K562 (cell line): ENCODE results near the gene PRPF8. TPM values are rescaled to one million over a fixed set of nuclear protein-coding genes. Genes with fewer than 3 reads are reported as not detected.

Experiments used
- ARNT ChIP-seq, 2 experiments: fragments of 450-650 bp; IDR thresholded peaks; 2 replicates each; pipeline ENCODE4 v1.6.1; 2016; ENCODE audit warnings: mild to moderate bottlenecking in 1 of 2
- CBFA2T2 ChIP-seq: fragments of 450-650 bp; conservative IDR thresholded peaks from 2 replicates; pipeline ENCODE4 v1.6.1; 2017; ENCODE audit warnings: mild to moderate bottlenecking
- CBFB ChIP-seq: sonication (generic); formaldehyde crosslinking; IDR thresholded peaks from 2 replicates; pipeline ENCODE4 v1.4.0; 2020; ENCODE audit warnings: mild to moderate bottlenecking, missing genetic modification reagents
- GTF2F1 ChIP-seq: IDR thresholded peaks from 2 replicates; pipeline ENCODE4 v1.6.1; 2011; ENCODE audit warnings: low read depth, low read length, improper control_type of control experiment
- HBP1 ChIP-seq: fragments of 450-650 bp; formaldehyde crosslinking; IDR thresholded peaks from 2 replicates; pipeline ENCODE4 v1.4.0; 2022; ENCODE audit warnings: missing genetic modification characterization
- MAZ ChIP-seq, 2 experiments: fragments of 450-650 bp in 1 of 2; sonication (generic) in 1 of 2; formaldehyde crosslinking; IDR thresholded peaks in 1 of 2; conservative IDR thresholded peaks in 1 of 2; 2 replicates each; pipeline versions ENCODE4 v1.4.0 to v1.5.0; 2020; ENCODE audit warnings: mild to moderate bottlenecking in 1 of 2, missing genetic modification reagents in 1 of 2
- RBM14 ChIP-seq: fragments of 200-400 bp; formaldehyde crosslinking; IDR thresholded peaks from 2 replicates; pipeline ENCODE4 v1.6.1; 2018; ENCODE audit warnings: low read depth, mild to moderate bottlenecking, low read length, moderate library complexity, borderline replicate concordance; ENCODE audit not compliant: insufficient read depth
- RCOR1 ChIP-seq, 2 experiments: IDR thresholded peaks; 2 replicates each; pipeline ENCODE4 v1.6.1; 2012; ENCODE audit warnings: low read depth in 2 of 2, low read length in 2 of 2, borderline replicate concordance in 1 of 2, improper control_type of control experiment in 1 of 2
- RNF219 ChIP-seq: fragments of 250-450 bp; sonication (Bioruptor Pico); IDR thresholded peaks from 2 replicates; pipeline ENCODE4 v1.5.0; 2022; ENCODE audit warnings: mild to moderate bottlenecking
- RUNX1 ChIP-seq: sonication (generic); IDR thresholded peaks from 2 replicates; pipeline ENCODE4 v1.6.1; 2016; ENCODE audit warnings: antibody characterized with exemption, low read depth
- SIX5 ChIP-seq, 2 experiments: IDR thresholded peaks; 2 replicates each; pipeline ENCODE4 v1.6.1; 2011; ENCODE audit warnings: low read length in 2 of 2, borderline replicate concordance in 1 of 2, low read depth in 1 of 2, mild to moderate bottlenecking in 1 of 2, moderate library complexity in 1 of 2; ENCODE audit not compliant: insufficient read depth in 1 of 2
- TARDBP ChIP-seq: fragments of 450-650 bp; IDR thresholded peaks from 2 replicates; pipeline ENCODE4 v1.6.1; 2016
- TCF3 ChIP-seq: sonication (generic); formaldehyde crosslinking; IDR thresholded peaks from 2 replicates; pipeline ENCODE4 v1.4.0; 2020; ENCODE audit warnings: mild to moderate bottlenecking, missing genetic modification reagents
- TFE3 ChIP-seq: fragments of 450-650 bp; formaldehyde crosslinking; IDR thresholded peaks from 2 replicates; pipeline ENCODE4 v1.4.0; 2020; ENCODE audit warnings: mild to moderate bottlenecking, mixed read lengths
- TOE1 ChIP-seq, 2 experiments: fragments of 450-650 bp in 1 of 2; sonication (generic) in 1 of 2; formaldehyde crosslinking in 1 of 2; IDR thresholded peaks; 2 replicates each; pipeline versions ENCODE4 v1.7.1 to v1.8.0; 2016 to 2022; ENCODE audit warnings: borderline replicate concordance in 2 of 2, mild to moderate bottlenecking in 2 of 2, antibody characterized with exemption in 1 of 2, inconsistent platforms in 1 of 2, low read depth in 1 of 2, missing genetic modification reagents in 1 of 2, moderate library complexity in 1 of 2
- TSC22D4 ChIP-seq: fragments of 450-650 bp; IDR thresholded peaks from 2 replicates; pipeline ENCODE4 v1.6.1; 2016; ENCODE audit warnings: missing genetic modification characterization, missing biosample characterization, control low read depth
- XRCC3 ChIP-seq: fragments of 450-650 bp; IDR thresholded peaks from 2 replicates; pipeline ENCODE4 v1.6.1; 2017; ENCODE audit warnings: mild to moderate bottlenecking, moderate library complexity
- ZNF133 ChIP-seq: fragments of 250-450 bp; sonication (Bioruptor Pico); IDR thresholded peaks from 2 replicates; pipeline ENCODE4 v1.4.0; 2020; ENCODE audit warnings: mild to moderate bottlenecking
- ZNF395 ChIP-seq: fragments of 200-800 bp; sonication (Bioruptor generic); IDR thresholded peaks from 2 replicates; pipeline ENCODE4 v1.6.1; 2017; ENCODE audit warnings: missing genetic modification characterization, missing compliant biosample characterization
- ZNF584 ChIP-seq: fragments of 200-800 bp; sonication (Bioruptor generic); IDR thresholded peaks from 2 replicates; pipeline ENCODE4 v1.6.1; 2016; ENCODE audit warnings: low read depth, mild to moderate bottlenecking, missing genetic modification characterization, missing compliant biosample characterization
- polyA plus RNA-seq, 8 experiments: library from polyadenylated mRNA; depleted of rRNA in 4 of 8; stranded (reverse) in 5 of 8; unstranded in 3 of 8; fragments of >200 nt; fragmentation: Nextera tagmentation in 2 of 8; fragmentation: Illumina TruSeq in 1 of 8; extraction: Ambion mirVana in 2 of 8; extraction: Trizol in 1 of 8; gene quantifications; 2 replicates each; pipeline versions ENCODE4 v1.2.1 to v1.2.3, GENCODE V29; 2011 to 2014; ENCODE audit warnings: inconsistent platforms in 1 of 8, missing spikeins in 1 of 8
- total RNA-seq, 7 experiments: library from RNA; depleted of rRNA in 6 of 7; stranded (reverse); fragments of >200 nt in 6 of 7; fragmentation: Illumina TruSeq in 2 of 7; extraction: Trizol in 2 of 7; gene quantifications; 2 replicates each; pipeline versions ENCODE4 v1.2.1 to v1.2.3, GENCODE V29; 2011 to 2021; ENCODE audit warnings: low replicate concordance in 1 of 7

The PRPF8 gene
- total and polyA plus RNA-seq, 9 of the 15 experiments (the other 6 are each of a cell fraction or from before 2014, with no cell fraction given), result 64.3 to 294 (median 85.9) TPM

GRCh38 chr17:1716076-1716911 is 31.6 kb upstream of the PRPF8 start (continued):
- TF ChIP-seq TFE3 (CRISPR knock-in tag), result no peak
- TF ChIP-seq CBFB (CRISPR knock-in tag), result no peak
- TF ChIP-seq TSC22D4, result no peak
- TF ChIP-seq RNF219, result no peak
- no peak; the same call in 1 of the 2 replicates for TF ChIP-seq GTF2F1
- no peak for TF ChIP-seq CBFA2T2
- peak in 1 of 2 experiments; percentile 37; a peak in 1 of 4 replicates for TF ChIP-seq RCOR1 (IDR thresholded peaks at IDR 0.05; ENCODE audit: borderline replicate concordance in 1 of 2, low read depth in 2 of 2, low read length in 2 of 2)
- TF ChIP-seq TOE1 (IDR thresholded peaks at IDR 0.05; ENCODE audit: borderline replicate concordance), result no peak
- no peak for TF ChIP-seq TOE1 (CRISPR knock-in tag; IDR thresholded peaks at IDR 0.05; ENCODE audit: borderline replicate concordance, low read depth)
- TF ChIP-seq TARDBP, result no peak
- TF ChIP-seq RBM14, result no peak
- peak; percentile 81 for TF ChIP-seq ZNF395 (CRISPR knock-in tag)
- TF ChIP-seq ZNF133 (CRISPR knock-in tag), result no peak
- TF ChIP-seq XRCC3, result no peak
- peak in 1 of 2 experiments; percentile 41; a peak in 1 of 4 replicates for TF ChIP-seq ARNT (IDR thresholded peaks at IDR 0.05)
- TF ChIP-seq SIX5 (IDR thresholded peaks at IDR 0.05; ENCODE audit: borderline replicate concordance in 1 of 2, insufficient read depth in 1 of 2, low read depth in 1 of 2, low read length in 2 of 2), result peak; percentile 69 to 73
- no peak for TF ChIP-seq RUNX1
- no peak for TF ChIP-seq TCF3 (CRISPR knock-in tag)
- TF ChIP-seq HBP1 (CRISPR knock-in tag), result no peak
- TF ChIP-seq MAZ (CRISPR knock-in tag; conservative IDR thresholded peaks at IDR 0.05 in 1 of 2, IDR thresholded peaks at IDR 0.05 in 1 of 2), result no peak
- no peak for TF ChIP-seq ZNF584
